T-helper 9 cell (primary cell): Measurements from ENCODE around the gene KIRREL2.
"Not testable (repeated sequence)": the region's sequence is repeated elsewhere in the genome, so short reads cannot be mapped to it uniquely, and the experiment has no call there.

Experiments
- DNase-seq: peaks from one replicate; pipeline ENCODE4 v3.0.0-alpha.2; 2020
- total RNA-seq, 2 donors: gene quantifications; one replicate each; lab custom pipeline; 2026; lab: John Stamatoyannopoulos, UW

KIRREL2 gene
- 0 to 0.24 reads per million in 2 donors for total RNA-seq

- no peak for DNase-seq
These were observed at the start of gene KIRREL2 for GRCh38 chr19:35856546-35857149. Gene KIRREL2 (plus strand): TSS chr19:35856911. CDS start chr19:35857120, 209 bp downstream.

- DNase-seq = no peak
These were observed 49.1 kb upstream of the KIRREL2 start for GRCh38 chr19:35807633-35808032.

- DNase-seq = no peak
These were observed 45.1 kb upstream of the KIRREL2 start for GRCh38 chr19:35811317-35812219.

- no peak for DNase-seq
These were observed 44.3 kb upstream of the KIRREL2 start, which contains the start of gene PRODH2 for GRCh38 chr19:35812220-35813042. Gene PRODH2 (minus strand): TSS chr19:35812845. CDS start chr19:35812805, 40 bp downstream.

GRCh38 chr19:35813043-35813890 lies 43.4 kb upstream of the KIRREL2 start:
- no peak for DNase-seq

GRCh38 chr19:35816262-35816661 lies 40.4 kb upstream of the KIRREL2 start:
- no peak for DNase-seq

GRCh38 chr19:35816846-35817245 lies 39.9 kb upstream of the KIRREL2 start:
- no peak for DNase-seq

GRCh38 chr19:35818445-35818844 lies 38.3 kb upstream of the KIRREL2 start:
- no peak for DNase-seq

- no peak for DNase-seq
These were observed 34.1 kb upstream of the KIRREL2 start for GRCh38 chr19:35822579-35822978.

GRCh38 chr19:35824150-35824549 lies 32.6 kb upstream of the KIRREL2 start:
- no peak for DNase-seq

- peak; percentile 50 for DNase-seq
These were observed 27.9 kb upstream of the KIRREL2 start for GRCh38 chr19:35828692-35829301.

- no peak for DNase-seq
These were observed 25.7 kb upstream of the KIRREL2 start for GRCh38 chr19:35830986-35831385.

GRCh38 chr19:35832054-35832453 lies 24.7 kb upstream of the KIRREL2 start:
- no peak for DNase-seq

GRCh38 chr19:35833972-35834371 lies 22.7 kb upstream of the KIRREL2 start:
- DNase-seq = no peak

GRCh38 chr19:35836096-35836495 lies 20.6 kb upstream of the KIRREL2 start:
- not testable (repeated sequence) for DNase-seq

GRCh38 chr19:35841961-35842595 lies 14.6 kb upstream of the KIRREL2 start:
- DNase-seq = no peak

GRCh38 chr19:35842666-35843272 lies 13.9 kb upstream of the KIRREL2 start:
- no peak for DNase-seq

- DNase-seq = no peak
These were observed 12.8 kb upstream of the KIRREL2 start for GRCh38 chr19:35843676-35844481.

GRCh38 chr19:35844482-35845214 lies 12.1 kb upstream of the KIRREL2 start:
- DNase-seq = no peak
